Measurements from ENCODE around the gene PIKFYVE. TPM values are rescaled to one million over a fixed set of nuclear protein-coding genes. Genes with fewer than 3 reads are reported as not detected.

Gene PIKFYVE
- total and polyA plus RNA-seq, 11 donors = 4.2 to 31.4 (median 20.2) TPM

DNA sequence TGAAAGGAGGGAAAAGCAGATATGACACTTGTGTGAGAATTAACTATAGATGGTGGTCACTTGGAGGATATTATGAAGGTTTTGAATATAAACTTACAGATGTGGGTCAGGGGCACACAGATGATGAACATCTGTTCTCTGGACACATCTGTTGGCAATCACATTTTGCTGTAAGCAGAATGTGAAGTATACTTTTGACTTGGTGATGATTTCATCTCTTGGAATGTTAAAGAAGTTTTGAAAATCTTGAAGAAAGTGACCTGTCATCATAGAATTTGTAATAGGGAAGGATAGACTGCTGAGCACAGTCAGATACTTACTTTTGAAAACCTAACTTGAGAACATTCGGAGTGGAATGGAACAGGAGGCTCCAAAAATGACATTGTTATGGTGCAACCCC is 40.2 kb downstream of the PIKFYVE start:
- Histone ChIP-seq H3K9me3 (no peaks in the 10 kb centered on the region), H3K36me3 (peaks cover 2 to 91% (median 63%) of the 10 kb centered on the region in 9 donors), H3K4me1 (no peaks in the 10 kb centered on the region), H3K4me3 (no peak overlapping the region), H3K27me3 (no peaks in the 10 kb centered on the region), H3K27ac (no peak overlapping the region)
- no peak for DNase-seq
- intact Hi-C loops (cut with DNase I) = no loop called here
- no peak for ATAC-seq
- TF ChIP-seq POLR2A (IDR thresholded peaks at IDR 0.05) = no peak
- TF ChIP-seq, protein P1, sequence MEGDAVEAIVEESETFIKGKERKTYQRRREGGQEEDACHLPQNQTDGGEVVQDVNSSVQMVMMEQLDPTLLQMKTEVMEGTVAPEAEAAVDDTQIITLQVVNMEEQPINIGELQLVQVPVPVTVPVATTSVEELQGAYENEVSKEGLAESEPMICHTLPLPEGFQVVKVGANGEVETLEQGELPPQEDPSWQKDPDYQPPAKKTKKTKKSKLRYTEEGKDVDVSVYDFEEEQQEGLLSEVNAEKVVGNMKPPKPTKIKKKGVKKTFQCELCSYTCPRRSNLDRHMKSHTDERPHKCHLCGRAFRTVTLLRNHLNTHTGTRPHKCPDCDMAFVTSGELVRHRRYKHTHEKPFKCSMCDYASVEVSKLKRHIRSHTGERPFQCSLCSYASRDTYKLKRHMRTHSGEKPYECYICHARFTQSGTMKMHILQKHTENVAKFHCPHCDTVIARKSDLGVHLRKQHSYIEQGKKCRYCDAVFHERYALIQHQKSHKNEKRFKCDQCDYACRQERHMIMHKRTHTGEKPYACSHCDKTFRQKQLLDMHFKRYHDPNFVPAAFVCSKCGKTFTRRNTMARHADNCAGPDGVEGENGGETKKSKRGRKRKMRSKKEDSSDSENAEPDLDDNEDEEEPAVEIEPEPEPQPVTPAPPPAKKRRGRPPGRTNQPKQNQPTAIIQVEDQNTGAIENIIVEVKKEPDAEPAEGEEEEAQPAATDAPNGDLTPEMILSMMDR (IDR thresholded peaks at IDR 0.05) = no peak
- WGBS, 4 donors = 94 to 98% (median 96%) methylated on average over 1 of the region's 1 CpG

DNA sequence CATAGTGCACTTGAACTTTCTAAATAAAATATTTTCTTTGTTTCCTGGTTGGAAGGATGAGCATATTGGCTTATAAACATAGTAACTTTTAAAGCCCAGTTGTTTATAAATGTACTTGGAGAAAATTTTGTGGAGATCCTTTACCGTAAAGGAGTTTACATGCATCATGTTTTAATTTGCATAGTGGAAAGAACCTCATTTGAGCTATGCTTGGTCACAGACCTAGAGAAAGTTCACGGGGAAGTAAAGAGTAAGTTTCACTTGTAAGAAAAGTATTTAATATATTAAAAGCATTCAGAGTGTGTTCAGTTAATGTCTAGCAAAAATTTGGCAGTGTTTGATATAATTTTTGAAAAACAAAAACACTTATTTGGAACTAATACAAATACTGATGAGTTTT is 45.3 kb downstream of the PIKFYVE start:
- Histone ChIP-seq H3K4me3 (no peak overlapping the region), H3K36me3 (peaks cover 0 to 75% (median 43%) of the 10 kb centered on the region in 9 donors), H3K9me3 (no peaks in the 10 kb centered on the region), H3K27me3 (no peaks in the 10 kb centered on the region), H3K27ac (no peak overlapping the region), H3K4me1 (peaks cover 0 to 4% (median 0%) of the 10 kb centered on the region in 12 donors)
- DNase-seq (no peak), ATAC-seq (no peak)
- no peak for TF ChIP-seq POLR2A (IDR thresholded peaks at IDR 0.05)
- TF ChIP-seq, protein P1 (IDR thresholded peaks at IDR 0.05) = no peak
- WGBS, 4 donors = 90 to 94% (median 92%) methylated on average over 2 of the region's 2 CpGs
- intact Hi-C loops (cut with DNase I) = loop anchor here in 1 of 10 donors (5.0 kb wide), 1 partner anchor 39 kb away; no protein-coding TSS in a partner anchor

DNA sequence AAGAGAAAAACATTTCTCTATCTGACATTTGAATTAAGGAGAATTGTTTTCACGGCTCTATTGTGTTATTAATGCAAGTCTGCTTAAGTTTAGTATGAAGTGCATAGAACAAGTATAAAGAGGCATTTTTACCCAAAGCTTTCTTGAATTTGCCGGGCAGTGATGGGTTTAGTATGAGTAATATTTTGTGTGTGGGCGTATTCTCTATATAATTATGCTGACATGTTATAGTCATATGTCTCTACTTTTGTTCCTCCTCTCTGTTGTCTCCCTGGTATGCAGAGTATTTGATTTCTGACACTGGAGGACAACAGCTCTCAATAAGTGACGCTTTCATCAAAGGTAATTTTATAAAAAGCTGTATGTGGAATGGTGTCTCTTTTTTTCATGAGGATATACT is 45.9 kb downstream of the PIKFYVE start:
- peaks cover 0 to 4% (median 0%) of the 10 kb centered on the region in 12 donors for H3K4me1 ChIP-seq
- no peaks in the 10 kb centered on the region for H3K27me3 ChIP-seq
- DNase-seq (no peak), ATAC-seq (no peak)
- peaks cover 0 to 75% (median 40%) of the 10 kb centered on the region in 9 donors for H3K36me3 ChIP-seq
- H3K4me3 ChIP-seq = no peak overlapping the region
- H3K9me3 ChIP-seq = no peaks in the 10 kb centered on the region
- TF ChIP-seq, protein P1 (IDR thresholded peaks at IDR 0.05) = no peak
- TF ChIP-seq POLR2A (IDR thresholded peaks at IDR 0.05) = no peak
- intact Hi-C loops (cut with DNase I) = loop anchor here in 1 of 10 donors (5.0 kb wide), 1 partner anchor 40 kb away; no protein-coding TSS in a partner anchor
- 76 to 84% (median 84%) methylated on average over 4 of the region's 4 CpGs for WGBS, 4 donors
- no peak overlapping the region for H3K27ac ChIP-seq

DNA sequence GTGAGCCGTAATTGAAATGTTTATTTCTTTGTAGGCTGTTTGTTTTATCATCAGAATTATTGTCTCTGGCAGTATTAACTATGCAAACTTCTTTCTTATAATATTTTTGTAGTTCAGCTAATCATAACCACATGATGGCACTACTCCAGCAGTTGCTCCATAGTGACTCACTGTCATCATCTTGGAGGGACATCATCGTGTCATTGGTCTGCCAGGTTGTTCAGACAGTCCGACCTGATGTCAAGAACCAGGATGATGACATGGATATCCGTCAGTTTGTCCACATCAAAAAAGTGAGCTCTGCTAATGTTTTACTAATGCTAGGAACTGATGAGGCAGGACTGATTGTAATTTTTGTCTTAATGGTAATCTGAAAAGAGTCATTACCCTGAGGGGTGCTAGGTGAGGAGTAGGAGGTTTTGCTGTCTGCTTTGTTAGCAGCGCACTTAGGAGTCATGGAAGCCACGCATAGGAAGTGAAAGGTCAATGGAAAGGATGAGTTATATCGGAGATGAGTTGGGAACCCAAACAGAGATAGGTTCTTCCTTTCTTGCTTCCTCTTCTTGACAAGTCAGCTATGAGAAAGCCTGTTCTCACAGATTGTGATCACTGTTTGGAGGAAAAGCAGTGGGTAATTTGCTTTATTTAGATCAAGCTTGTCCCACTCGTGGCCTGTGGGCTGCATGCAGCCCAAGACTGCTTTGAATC is 49.2 kb downstream of the PIKFYVE start:
- WGBS, 4 donors = 79 to 82% (median 80%) methylated on average over 8 of the region's 8 CpGs
- DNase-seq (no peak), ATAC-seq (peak in 1 of 4 donors; percentile 45)
- H3K36me3 ChIP-seq = peaks cover 0 to 79% (median 41%) of the 10 kb centered on the region in 9 donors
- no peaks in the 10 kb centered on the region for H3K27me3 ChIP-seq
- TF ChIP-seq POLR2A (IDR thresholded peaks at IDR 0.05) = no peak
- TF ChIP-seq, protein P1 (IDR thresholded peaks at IDR 0.05) = no peak
- no peak overlapping the region for H3K4me3 ChIP-seq
- H3K4me1 ChIP-seq = peaks cover 0 to 17% (median 9%) of the 10 kb centered on the region in 12 donors
- intact Hi-C loops (cut with DNase I) = no loop called here
- H3K27ac ChIP-seq = no peak overlapping the region
- no peaks in the 10 kb centered on the region for H3K9me3 ChIP-seq

All from heart left ventricle (tissue), 16 donors.